Measurements from ENCODE around the gene RAPGEF4. TPM values are rescaled to one million over a fixed set of nuclear protein-coding genes. Genes with fewer than 3 reads are reported as not detected.

RAPGEF4 gene
- total and polyA plus RNA-seq, 2 donors (not counting 1 experiment from before 2014, with no cell fraction given), result 0.22 to 0.30 TPM

- H3K27ac Mint-ChIP-seq, result no peak overlapping the region
- intact Hi-C loops (cut with micrococcal nuclease), result no loop called here
- no peak overlapping the region for H3K4me3 ChIP-seq (ENCODE audit: control extremely low read depth in 1 of 5, extremely low read depth in 1 of 5, insufficient read depth in 1 of 5, low read depth in 2 of 5, low read length in 4 of 5)
- H3K27me3 ChIP-seq (replicated peaks in 1 of 4; ENCODE audit: control extremely low read depth in 1 of 4, control insufficient read depth in 3 of 4, insufficient read depth in 4 of 4, low read length in 3 of 4), result no peaks in the 10 kb centered on the region
- H3K9ac ChIP-seq (ENCODE audit: low read length), result no peak overlapping the region
- H3K36me3 ChIP-seq (replicated peaks in 1 of 2; ENCODE audit: control extremely low read depth in 1 of 2, control insufficient read depth in 1 of 2, extremely low read depth in 1 of 2, insufficient read depth in 2 of 2, low read length in 1 of 2), result no peaks in the 10 kb centered on the region
- H3K79me2 ChIP-seq (ENCODE audit: control insufficient read depth, insufficient read depth, low read length), result no peaks in the 10 kb centered on the region
- H3K27me3 Mint-ChIP-seq, result peaks cover 20% of the 10 kb centered on the region
- no peaks in the 10 kb centered on the region for H3K4me1 Mint-ChIP-seq
- H2AFZ ChIP-seq (ENCODE audit: insufficient read depth, low read depth, low read length, poor library complexity, severe bottlenecking), result no peak overlapping the region
- ATAC-seq (ENCODE audit: low read depth), result no peak
- WGBS (ENCODE audit: insufficient coverage), result no CpG with 5 or more reads among the region's 6 CpGs
- no peak overlapping the region for H3K4me2 ChIP-seq (replicated peaks; ENCODE audit: low read depth, low read length, poor library complexity, severe bottlenecking)
- TF ChIP-seq EZH2 (IDR thresholded peaks at IDR 0.05; ENCODE audit: borderline replicate concordance, insufficient read depth, low read depth, low read length, poor library complexity, severe bottlenecking), result no peak
- no peak for TF ChIP-seq CTCF (IDR thresholded peaks at IDR 0.05)
- H4K20me1 ChIP-seq (ENCODE audit: control insufficient read depth, insufficient read depth, low read length, poor library complexity, severe bottlenecking), result no peaks in the 10 kb centered on the region
- ChIA-PET CTCF (interaction anchor here (0.7 to 1.0 kb wide), 2 partner anchors 104 to 1206 kb away, joined by 3 read pairs; no protein-coding TSS in a partner anchor), POLR2A (no interaction called here)
- no peaks in the 10 kb centered on the region for H3K4me1 ChIP-seq (ENCODE audit: control insufficient read depth in 2 of 2, insufficient read depth in 2 of 2, low read length in 2 of 2)
- H3K9me3 ChIP-seq (ENCODE audit: control extremely low read depth in 1 of 3, control insufficient read depth in 2 of 3, insufficient read depth in 1 of 3, low read length in 2 of 3), result no peaks in the 10 kb centered on the region
- no peak overlapping the region for H3K4me3 Mint-ChIP-seq
- no peak overlapping the region for H3K27ac ChIP-seq (ENCODE audit: low read length in 2 of 2)
- DNase-seq, result no peak
- H3K9me3 Mint-ChIP-seq (ENCODE audit: insufficient read depth), result no peaks in the 10 kb centered on the region
Measured at GRCh38 chr2:172914341-172915008, 178.8 kb downstream of the RAPGEF4 start.

- no peak for ATAC-seq (ENCODE audit: low read depth)
- WGBS (ENCODE audit: insufficient coverage), result 100% methylated on average over 2 of the region's 3 CpGs
Measured at GRCh38 chr2:172917716-172918115, 182.1 kb downstream of the RAPGEF4 start.

More at GRCh38 chr2:172917716-172918115, 182.1 kb downstream of the RAPGEF4 start:
- H3K9me3 Mint-ChIP-seq (ENCODE audit: insufficient read depth), result no peaks in the 10 kb centered on the region
- H3K4me3 Mint-ChIP-seq, result no peak overlapping the region
- Histone ChIP-seq H3K9ac (ENCODE audit: low read length) (no peak overlapping the region), H3K4me2 (replicated peaks; ENCODE audit: low read depth, low read length, poor library complexity, severe bottlenecking) (no peak overlapping the region), H2AFZ (ENCODE audit: insufficient read depth, low read depth, low read length, poor library complexity, severe bottlenecking) (no peak overlapping the region), H4K20me1 (ENCODE audit: control insufficient read depth, insufficient read depth, low read length, poor library complexity, severe bottlenecking) (no peaks in the 10 kb centered on the region), H3K79me2 (ENCODE audit: control insufficient read depth, insufficient read depth, low read length) (no peaks in the 10 kb centered on the region), H3K4me3 (ENCODE audit: control extremely low read depth in 1 of 5, extremely low read depth in 1 of 5, insufficient read depth in 1 of 5, low read depth in 2 of 5, low read length in 4 of 5) (no peak overlapping the region), H3K9me3 (ENCODE audit: control extremely low read depth in 1 of 3, control insufficient read depth in 2 of 3, insufficient read depth in 1 of 3, low read length in 2 of 3) (no peaks in the 10 kb centered on the region), H3K36me3 (replicated peaks in 1 of 2; ENCODE audit: control extremely low read depth in 1 of 2, control insufficient read depth in 1 of 2, extremely low read depth in 1 of 2, insufficient read depth in 2 of 2, low read length in 1 of 2) (no peaks in the 10 kb centered on the region), H3K4me1 (ENCODE audit: control insufficient read depth in 2 of 2, insufficient read depth in 2 of 2, low read length in 2 of 2) (no peaks in the 10 kb centered on the region), H3K27ac (ENCODE audit: low read length in 2 of 2) (no peak overlapping the region), H3K27me3 (replicated peaks in 1 of 4; ENCODE audit: control extremely low read depth in 1 of 4, control insufficient read depth in 3 of 4, insufficient read depth in 4 of 4, low read length in 3 of 4) (no peaks in the 10 kb centered on the region)
- H3K4me1 Mint-ChIP-seq, result no peaks in the 10 kb centered on the region
- H3K27ac Mint-ChIP-seq, result no peak overlapping the region
- intact Hi-C loops (cut with micrococcal nuclease), result no loop called here
- no peak for DNase-seq
- POLR2A ChIA-PET, result no interaction called here
- no peak for TF ChIP-seq EZH2 (IDR thresholded peaks at IDR 0.05; ENCODE audit: borderline replicate concordance, insufficient read depth, low read depth, low read length, poor library complexity, severe bottlenecking)
- TF ChIP-seq CTCF (IDR thresholded peaks at IDR 0.05), result no peak
- CTCF ChIA-PET, result interaction anchor here (1.1 kb wide), 1 partner anchor 15 kb away, joined by 3 read pairs; no protein-coding TSS in a partner anchor
- H3K27me3 Mint-ChIP-seq, result peaks cover 25% of the 10 kb centered on the region

Data from B cell (primary cell).